Psoas muscle (tissue), 8 donors: ENCODE data around the gene RNF7. TPM values are rescaled to one million over a fixed set of nuclear protein-coding genes. Genes with fewer than 3 reads are reported as not detected.
"Not testable (repeated sequence)": the region's sequence is repeated elsewhere in the genome, so short reads cannot be mapped to it uniquely, and the experiment has no call there.

ENCODE experiments used
- ATAC-seq, 4 donors: fragments of 200-7000 bp; cut with Tn5 transposase; one replicate each; pipeline ENCODE4 v1.9.1; 2020; ENCODE audit warnings: moderate library complexity in 3 of 4, mild to moderate bottlenecking in 2 of 4
- DNase-seq, 2 donors: peaks; one replicate each; pipeline ENCODE4 v3.0.0-alpha.2; 2020
- H3K27ac ChIP-seq: fragments of 200-600 bp; one replicate; pipeline ENCODE4 v1.8.0; 2022
- H3K27me3 ChIP-seq, 3 donors: fragments of 200-600 bp in 1 of 3; one replicate each; pipeline versions ENCODE4 v1.6.1 to v1.8.0; 2013 to 2022; ENCODE audit warnings: low read length in 2 of 3, mild to moderate bottlenecking in 2 of 3, moderate library complexity in 1 of 3; ENCODE audit not compliant: insufficient read depth in 3 of 3
- H3K36me3 ChIP-seq, 2 donors: fragments of 200-600 bp in 1 of 2; one replicate each; pipeline versions ENCODE4 v1.6.1 to v1.8.0; 2013 to 2022; ENCODE audit warnings: low read depth in 1 of 2, mild to moderate bottlenecking in 1 of 2, moderate library complexity in 1 of 2; ENCODE audit not compliant: insufficient read depth in 1 of 2
- H3K4me1 ChIP-seq: fragments of 200-600 bp; one replicate; pipeline ENCODE4 v1.8.0; 2022
- H3K4me3 ChIP-seq: fragments of 200-600 bp; one replicate; pipeline ENCODE4 v1.8.0; 2022; ENCODE audit warnings: mild to moderate bottlenecking
- H3K9me3 ChIP-seq: fragments of 200-600 bp; one replicate; pipeline ENCODE4 v1.8.0; 2022
- CTCF ChIP-seq: fragments of 200-600 bp; IDR thresholded peaks from one replicate; pipeline ENCODE4 v1.8.0; 2022; ENCODE audit warnings: antibody characterized with exemption
- WGBS, 3 donors: extraction: QIAGEN DNeasy Blood & Tissue Kit; methylation state at CpG; one replicate each; pipeline versions ENCODE4 v1.1.6 to v1.1.7; 2013; 5-methylcytosine and 5-hydroxymethylcytosine counted together
- intact Hi-C, 2 donors: fragments of 100-400 bp; cut with DNase I; formaldehyde crosslinking; loops; one replicate each; pipeline versions ENCODE4 v1.11.0 to v1.14.2; 2022
- polyA plus RNA-seq, 3 donors: library from polyadenylated mRNA; stranded (reverse); fragments of 200-250 nt; gene quantifications; one replicate each; pipeline ENCODE4 v1.2.3, GENCODE V29; 2013
- total RNA-seq, 4 donors: library from RNA; stranded (reverse); fragmentation: NEBNext Ultra II Directional in 2 of 4; extraction: Animal tissue kit (Norgen Biotek cat#: 25700) in 2 of 4; gene quantifications; one replicate each; pipeline versions ENCODE4 v1.2.1 to v1.2.4, GENCODE V29; 2021 to 2023
- donor health status: healthy with polysubstance abuse.
- donor health status: DM: no; HTN: no; CAD: no; lungs with moderate emphysema.
- donor health status: Bipolar disorder and iron deficiency.
- donor health status: healthy.
- donor health status: DM: yes; HTN: yes; CAD: no.
- donor health status: DM: no; HTN: no; CAD: no.
- donor health status: DM: no; HTN: no; CAD: no.
- donor health status: DM: yes; HTN: yes; CAD: no.

The RNF7 gene
- total and polyA plus RNA-seq, 7 donors: 87.1 to 191 (median 113) TPM

DNA sequence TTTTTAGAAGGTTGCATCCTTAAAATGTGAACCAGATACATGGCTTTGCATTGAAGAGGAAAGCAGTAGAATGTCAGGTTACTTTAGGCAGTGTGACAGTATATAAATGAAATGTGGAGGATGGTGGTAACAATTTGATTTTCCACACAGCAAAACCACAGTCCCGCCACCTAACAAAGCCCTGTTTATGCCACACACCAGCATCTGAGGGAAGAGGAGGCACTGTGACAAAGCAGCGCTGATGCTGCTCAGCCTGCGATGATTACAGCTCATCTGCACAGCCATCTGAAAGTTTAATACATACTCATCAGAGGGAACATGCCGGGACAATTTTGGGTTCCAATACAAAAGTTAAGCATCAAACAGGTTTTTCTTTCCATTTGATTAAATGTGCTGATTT lies 8.9 kb downstream of the RNF7 start:
- no peaks in the 10 kb centered on the region for H3K9me3 ChIP-seq
- no peak overlapping the region for H3K27ac ChIP-seq
- no peak overlapping the region for H3K4me3 ChIP-seq
- intact Hi-C loops: no loop called here
- no peaks in the 10 kb centered on the region for H3K27me3 ChIP-seq
- ATAC-seq (no peak), DNase-seq (no peak)
- peaks cover 26% of the 10 kb centered on the region for H3K4me1 ChIP-seq
- TF ChIP-seq CTCF: no peak
- WGBS, 3 donors: 91 to 95% (median 94%) methylated on average over 4 of the region's 4 CpGs
- H3K36me3 ChIP-seq: peaks cover 0 to 75% of the 10 kb centered on the region in 2 donors

DNA sequence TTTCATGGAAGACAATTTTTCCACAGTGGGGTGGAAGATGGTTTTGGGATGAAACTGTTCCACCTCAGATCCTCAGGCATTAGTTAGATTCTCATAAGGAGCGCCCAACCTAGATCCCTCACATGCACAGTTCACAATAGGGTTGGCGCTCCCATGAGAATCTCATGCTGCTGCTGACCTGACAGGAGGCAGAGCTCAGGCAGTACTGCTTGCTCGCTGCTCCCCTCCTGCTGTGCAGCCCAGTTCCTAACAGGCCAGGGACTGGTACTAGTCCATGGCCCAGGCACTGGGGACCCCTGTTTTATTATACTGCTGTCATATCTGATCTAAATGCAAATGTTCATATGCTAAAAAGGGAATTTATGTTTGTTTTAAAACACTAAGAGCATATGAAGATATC lies 15.3 kb downstream of the RNF7 start:
- Histone ChIP-seq H3K27ac (no peak overlapping the region), H3K9me3 (no peaks in the 10 kb centered on the region), H3K36me3 (peaks cover 0 to 42% of the 10 kb centered on the region in 2 donors), H3K4me1 (no peaks in the 10 kb centered on the region), H3K27me3 (no peaks in the 10 kb centered on the region), H3K4me3 (no peak overlapping the region)
- no peak for ATAC-seq
- 93 to 96% (median 96%) methylated on average over 3 of the region's 3 CpGs for WGBS, 3 donors
- intact Hi-C loops: no loop called here
- DNase-seq: no peak
- no peak for TF ChIP-seq CTCF

GRCh38 chr3:141754032-141754431 lies 15.9 kb downstream of the RNF7 start:
- peaks cover 0 to 35% of the 10 kb centered on the region in 2 donors for H3K36me3 ChIP-seq
- no peak overlapping the region for H3K27ac ChIP-seq
- intact Hi-C loops: no loop called here
- H3K4me1 ChIP-seq: no peaks in the 10 kb centered on the region
- H3K4me3 ChIP-seq: no peak overlapping the region
- H3K9me3 ChIP-seq: no peaks in the 10 kb centered on the region
- 85 to 86% (median 85%) methylated on average over 1 of the region's 1 CpG for WGBS, 3 donors
- no peak for TF ChIP-seq CTCF
- ATAC-seq: no peak
- DNase-seq: no peak
- H3K27me3 ChIP-seq: no peaks in the 10 kb centered on the region

- H3K27me3 ChIP-seq, H3K27ac ChIP-seq, DNase-seq, H3K36me3 ChIP-seq, H3K9me3 ChIP-seq, ATAC-seq, H3K4me1 ChIP-seq, intact Hi-C loops, H3K4me3 ChIP-seq: not testable (repeated sequence)
- WGBS, 3 donors: 86 to 90% (median 88%) methylated on average over 13 to 17 of the region's 19 CpGs
Observed at GRCh38 chr3:141762552-141762951, 24.5 kb downstream of the RNF7 start.

DNA sequence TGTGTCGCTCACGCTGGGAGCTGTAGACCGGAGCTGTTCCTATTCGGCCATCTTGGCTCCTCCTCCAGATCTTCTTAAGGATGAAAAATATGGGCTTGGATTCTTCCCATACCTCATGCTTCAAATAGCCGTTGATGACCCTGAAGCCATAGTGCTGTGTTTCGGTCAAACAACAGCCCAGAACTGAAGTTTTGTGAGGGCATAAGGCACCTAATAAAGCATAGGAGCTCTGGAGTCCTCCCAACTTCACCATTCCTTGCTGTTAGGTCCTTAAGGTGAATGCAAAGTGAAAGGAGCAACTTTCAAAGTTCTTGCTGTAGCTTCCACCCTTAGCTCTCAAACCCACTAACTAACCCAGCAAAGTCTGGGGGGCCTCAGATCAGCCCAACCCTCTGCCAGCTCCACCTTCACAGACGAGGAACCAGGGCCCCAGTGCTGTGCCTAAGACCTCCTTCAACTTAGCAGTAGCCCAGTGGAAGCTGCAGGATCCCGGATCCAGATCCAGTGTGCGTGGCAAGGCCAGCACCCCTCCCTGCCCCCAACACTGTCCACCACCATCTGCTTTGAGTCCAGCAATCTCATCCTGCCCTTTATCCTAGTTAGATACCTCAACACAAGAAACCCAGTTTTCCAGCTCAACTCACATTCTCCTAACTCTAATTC lies 25.1 kb downstream of the RNF7 start, which contains the start of gene GRK7:
Gene GRK7 (plus strand): TSS at position 321 of the 663 bp plus-strand sequence. CDS start 14,877 bp downstream, outside the sequence.
- DNase-seq (no peak), ATAC-seq (no peak)
- Histone ChIP-seq H3K4me1 (no peaks in the 10 kb centered on the region), H3K27me3 (no peaks in the 10 kb centered on the region), H3K9me3 (no peaks in the 10 kb centered on the region), H3K4me3 (no peak within 1 kb of the TSS), H3K27ac (no peak within 1 kb of the TSS), H3K36me3 (no peaks in the 10 kb centered on the region)
- no peak for TF ChIP-seq CTCF
- 90 to 95% (median 95%) methylated on average over 9 of the region's 9 CpGs for WGBS, 3 donors
- intact Hi-C loops: no loop called here
